Smooth muscle cell of the brain vasculature (primary cell): ENCODE results near the gene ADGRG1.
A peak's percentile ranks its signal among the peaks of the same experiment; 100 is the strongest.
"Not testable (repeated sequence)": the region's sequence is repeated elsewhere in the genome, so short reads cannot be mapped to it uniquely, and the experiment has no call there.

Experiments
- DNase-seq: peaks from one replicate; pipeline ENCODE4 v3.0.0-alpha.2; 2012; ENCODE audit warnings: low read depth, low spot score

The ADGRG1 gene

GRCh38 chr16:57628008-57628781 lies at the start of gene ADGRG1:
ADGRG1 (plus strand) TSS chr16:57628630; CDS start chr16:57650288, 21,658 bp downstream.
- peak; percentile 84 for DNase-seq

DNA sequence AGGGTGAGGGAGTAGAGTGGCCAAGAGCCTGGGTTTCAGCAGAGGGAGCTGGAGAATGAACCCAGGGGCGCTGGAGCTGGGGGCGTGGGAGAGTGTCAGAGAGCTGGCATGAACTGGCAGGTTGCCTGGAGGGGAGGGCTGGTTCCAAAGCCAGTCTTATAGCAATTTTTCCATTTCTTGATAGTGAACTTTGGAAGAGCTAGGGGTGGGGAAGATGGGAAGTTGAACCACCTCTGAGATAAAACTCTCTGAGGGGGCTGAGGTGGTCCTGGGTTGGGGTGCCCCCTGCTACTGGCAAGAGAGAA lies 49.1 kb upstream of the ADGRG1 start:
- DNase-seq = no peak

DNA sequence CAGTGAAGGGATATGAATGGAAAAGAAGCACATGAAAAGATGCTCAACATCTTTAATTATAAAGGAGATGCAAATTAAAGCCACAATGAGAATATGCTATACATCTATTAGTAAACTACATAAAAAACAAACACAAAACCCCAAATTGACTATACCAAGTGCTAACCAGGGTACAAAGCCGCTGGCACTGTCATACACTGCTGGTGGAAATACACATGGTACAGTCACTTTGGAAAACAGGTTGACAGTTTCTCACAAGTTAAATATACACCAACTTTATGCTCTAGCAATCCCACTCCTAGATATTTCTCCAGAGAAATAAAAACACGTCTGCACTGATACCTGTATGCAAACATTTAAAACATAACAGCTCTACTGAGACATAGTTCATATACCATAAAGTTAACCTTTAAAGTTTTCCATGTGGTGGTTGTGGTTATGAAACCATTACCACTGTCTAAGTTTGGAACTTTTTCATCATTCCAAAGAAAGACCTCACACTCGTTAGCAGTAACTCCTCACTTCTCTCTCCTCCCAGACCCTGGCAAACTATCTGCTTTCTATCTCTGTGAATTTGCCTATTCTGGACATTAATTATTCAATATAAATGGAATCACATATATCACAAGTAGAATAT lies 43.3 kb upstream of the ADGRG1 start:
- no peak for DNase-seq

DNA sequence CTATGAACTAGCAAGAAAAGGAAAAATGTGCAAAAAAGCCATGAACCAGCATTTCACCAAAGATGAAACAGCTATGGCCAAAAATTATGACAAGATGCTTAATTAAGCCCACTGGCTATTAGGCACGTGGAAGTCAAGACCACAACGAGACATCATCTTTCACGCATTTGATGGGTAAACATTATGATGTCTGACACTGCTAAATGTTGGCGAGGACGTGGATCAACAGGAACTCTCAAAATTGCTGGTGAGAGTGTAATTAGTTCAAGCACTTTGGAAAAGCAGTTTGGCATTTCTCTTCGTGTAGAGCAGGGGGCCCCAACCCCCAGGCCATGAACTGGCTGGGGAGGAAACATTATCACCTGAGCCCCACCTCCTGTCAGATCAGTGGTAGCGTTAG lies 39.6 kb upstream of the ADGRG1 start:
- no peak for DNase-seq

DNA sequence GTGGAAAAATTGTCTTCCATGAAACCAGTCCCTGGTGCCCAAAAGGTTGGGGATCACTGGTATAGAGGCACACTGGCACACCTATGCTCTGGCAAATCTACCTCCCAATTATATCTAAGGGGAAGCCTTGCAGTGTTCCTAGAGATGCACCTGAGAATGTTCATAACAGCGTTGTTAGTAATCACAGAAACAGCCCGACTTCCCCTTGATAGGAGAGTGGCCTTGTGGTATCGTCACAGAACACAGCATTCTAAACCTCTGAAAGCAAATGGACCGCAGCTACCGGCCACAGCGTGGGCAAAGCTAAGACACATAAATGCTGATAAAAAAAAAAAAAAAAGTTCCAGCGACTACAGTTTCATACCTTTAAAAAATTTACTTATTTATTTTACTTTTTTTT lies 39.1 kb upstream of the ADGRG1 start:
- no peak for DNase-seq

DNA sequence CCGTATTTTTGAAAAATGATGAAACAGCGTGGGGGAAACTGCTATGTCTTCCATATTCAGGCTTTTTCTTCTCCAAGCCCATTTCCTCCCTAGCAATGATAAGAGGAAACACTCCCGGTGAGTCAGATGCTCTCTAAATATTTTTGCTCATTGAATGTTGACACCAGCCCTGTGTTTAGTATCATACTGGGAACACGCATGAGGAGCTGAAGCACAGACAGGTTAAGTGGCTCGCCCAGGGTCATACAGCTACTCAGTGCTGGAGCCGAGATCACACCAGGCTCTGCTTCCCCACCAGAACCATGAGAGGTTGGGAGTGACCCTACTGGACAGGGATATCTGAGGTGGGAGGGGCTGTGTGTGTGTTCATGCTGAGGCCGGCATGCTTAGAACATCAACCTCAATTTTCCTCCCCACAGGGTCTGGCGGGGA lies 37.8 kb upstream of the ADGRG1 start:
- DNase-seq = no peak

DNA sequence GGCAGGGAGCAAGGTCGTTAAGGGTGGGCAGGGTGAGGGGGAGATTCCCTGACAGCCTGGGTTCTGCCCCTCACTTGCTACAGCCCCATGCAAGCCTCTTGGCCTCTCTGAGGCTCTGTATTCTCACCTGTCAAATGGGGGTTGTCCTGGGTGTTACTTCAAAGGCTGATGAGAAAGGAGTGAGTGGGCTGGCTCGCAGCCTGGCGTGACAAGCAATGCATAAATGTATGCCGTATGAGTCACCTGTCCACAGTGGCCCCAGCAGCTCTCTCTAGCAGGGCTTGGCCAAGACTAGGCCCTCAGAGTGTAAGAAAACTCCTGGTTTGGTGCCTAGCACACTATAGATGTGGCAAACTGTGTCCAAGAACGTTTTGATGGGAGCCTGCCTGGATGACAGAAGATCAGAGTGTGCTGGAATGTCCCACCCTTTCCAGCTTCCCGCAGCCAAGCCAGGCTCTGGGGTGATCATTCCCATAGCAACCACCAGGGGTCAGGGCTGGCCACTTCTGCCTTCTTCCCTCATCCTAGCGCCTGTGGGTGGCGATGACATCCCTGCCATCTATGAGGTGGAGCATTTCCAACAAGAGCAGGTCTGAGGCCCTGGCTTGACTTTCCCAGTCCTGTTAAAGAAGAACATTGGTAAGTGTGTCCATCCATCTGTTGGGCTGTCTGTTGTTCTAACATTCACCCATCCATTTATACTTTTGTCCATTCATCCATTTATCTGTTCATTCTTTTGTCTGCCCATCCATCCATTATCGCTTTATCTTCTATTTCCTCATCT lies 37.2 kb upstream of the ADGRG1 start:
- DNase-seq = no peak

- no peak for DNase-seq
These were observed 36.5 kb upstream of the ADGRG1 start for GRCh38 chr16:57591870-57592485.

- DNase-seq = no peak
These were observed 35.8 kb upstream of the ADGRG1 start for GRCh38 chr16:57592591-57593003.

DNA sequence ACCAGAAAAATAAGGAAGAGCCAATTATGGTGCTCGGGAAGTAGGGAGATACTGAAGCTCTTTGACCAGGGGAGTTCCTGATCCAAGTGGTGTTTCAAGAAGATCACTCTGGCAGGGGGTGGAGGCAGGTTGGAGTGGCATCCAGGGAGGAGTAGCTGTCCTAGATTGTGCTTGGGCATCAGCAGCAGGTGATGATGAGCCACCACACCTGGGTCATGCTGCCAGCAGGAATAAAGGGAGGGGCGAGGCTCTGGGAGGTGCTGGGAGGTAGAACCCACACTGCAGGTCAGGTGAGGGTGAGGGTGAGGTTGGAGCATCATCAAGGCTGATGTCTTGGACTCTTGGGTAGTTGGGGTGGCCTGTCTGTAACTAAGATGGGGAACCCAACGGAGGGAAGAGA lies 35.4 kb upstream of the ADGRG1 start:
- no peak for DNase-seq

DNA sequence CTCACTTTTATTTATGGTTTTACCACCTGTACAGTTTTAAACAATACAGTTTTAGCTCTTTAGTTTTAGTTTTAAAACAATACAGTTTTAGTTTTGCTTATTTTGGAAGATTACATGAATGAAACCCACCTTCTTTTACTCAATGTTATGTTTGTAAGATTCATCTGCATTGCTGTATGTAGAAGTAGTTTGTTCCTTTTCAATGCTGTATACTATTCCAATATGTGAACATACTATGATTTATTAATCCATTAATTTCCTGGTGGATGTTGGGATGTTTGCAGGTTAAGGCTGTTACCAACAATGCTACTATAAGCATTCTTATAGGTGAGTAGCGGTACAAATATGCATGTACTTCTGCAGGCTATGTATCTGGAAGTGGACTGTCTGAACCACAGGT lies 34.4 kb upstream of the ADGRG1 start:
- no peak for DNase-seq

- no peak for DNase-seq
These were observed 33.8 kb upstream of the ADGRG1 start for GRCh38 chr16:57594531-57595031.

GRCh38 chr16:57596234-57596633 lies 32.2 kb upstream of the ADGRG1 start:
- not testable (repeated sequence) for DNase-seq

GRCh38 chr16:57598437-57598836 lies 30.0 kb upstream of the ADGRG1 start:
- DNase-seq = no peak

DNA sequence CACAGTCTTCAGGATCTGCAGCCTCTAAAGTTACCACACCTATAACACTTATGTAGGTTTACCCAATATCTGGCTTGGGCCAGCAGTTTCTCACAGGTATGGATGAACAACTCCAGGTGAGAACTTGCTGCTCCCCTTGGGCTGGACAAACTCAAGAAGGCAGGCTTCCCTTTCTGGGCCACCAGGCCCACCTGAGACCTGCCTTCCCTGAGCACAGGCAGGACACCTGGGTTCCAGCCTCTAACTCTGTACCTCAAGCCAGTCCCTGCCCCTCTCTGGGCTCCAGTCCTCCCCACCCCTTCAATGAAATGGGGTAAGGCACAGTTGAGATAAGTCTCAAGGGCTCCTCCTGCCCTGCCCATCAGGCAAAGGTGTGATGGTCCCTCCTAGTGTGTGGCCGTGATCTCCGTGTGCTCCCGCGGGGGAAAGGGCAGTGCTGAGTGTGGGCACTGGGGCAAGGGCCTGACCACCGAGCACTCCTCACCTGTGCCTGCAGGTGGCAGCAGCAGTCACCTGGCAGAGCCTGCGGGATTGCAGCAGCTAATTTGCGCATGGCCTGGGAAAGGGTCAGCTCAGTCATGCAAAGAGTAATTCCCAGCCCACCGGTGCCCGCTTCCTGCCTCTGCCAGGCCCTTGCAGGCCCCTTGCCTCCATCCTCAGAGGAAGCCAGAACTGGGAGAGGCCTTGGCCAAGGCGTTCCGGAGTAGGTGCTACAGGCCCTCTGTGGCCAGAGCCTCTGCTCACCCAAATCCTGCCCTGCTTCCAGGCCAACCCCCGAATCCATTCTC lies 28.2 kb upstream of the ADGRG1 start:
- no peak for DNase-seq

GRCh38 chr16:57600952-57601580 lies 27.4 kb upstream of the ADGRG1 start:
- no peak for DNase-seq

GRCh38 chr16:57601801-57602478 lies 26.5 kb upstream of the ADGRG1 start:
- no peak for DNase-seq

DNA sequence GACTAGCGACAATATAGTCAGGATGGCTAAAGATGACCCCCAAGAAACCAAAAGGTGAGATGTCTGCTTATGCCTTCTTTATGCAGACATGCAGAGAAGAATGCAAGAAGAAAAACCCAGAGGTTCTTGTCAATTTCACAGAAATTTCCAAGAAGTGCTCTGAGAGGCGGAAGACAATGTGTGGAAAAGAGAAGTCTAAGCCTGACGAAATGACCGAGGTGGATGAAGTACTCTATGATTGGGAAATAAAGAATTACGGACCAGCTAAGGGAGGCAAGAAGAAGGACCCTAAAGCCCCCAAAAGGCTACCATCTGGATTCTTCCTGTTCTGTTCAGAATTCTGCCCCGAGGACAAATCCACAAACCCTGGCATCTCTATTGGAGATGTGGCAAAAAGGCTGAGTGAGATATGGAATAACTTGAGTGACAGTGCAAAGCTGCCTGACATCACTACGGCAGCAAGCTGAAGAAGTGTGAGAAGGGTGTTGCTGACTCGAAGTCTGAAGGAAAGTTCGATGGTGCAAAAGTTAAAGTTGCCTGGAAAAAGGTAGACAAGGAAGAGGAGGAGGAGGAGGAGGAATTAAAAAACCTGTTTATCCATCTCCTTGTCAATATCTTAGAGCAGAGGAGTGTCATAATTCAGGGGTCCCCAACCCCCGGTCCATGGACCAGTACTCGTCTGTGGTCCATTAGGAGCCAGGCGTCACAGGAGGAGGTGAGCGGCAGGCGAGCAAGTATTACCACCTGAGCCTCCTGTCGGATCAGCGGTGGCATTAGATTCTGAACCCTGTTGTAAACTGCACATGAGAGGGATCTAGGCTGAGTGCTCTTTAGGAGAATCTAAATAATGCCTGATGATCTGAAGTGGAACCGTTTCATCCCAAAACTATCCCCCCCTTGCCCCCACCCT lies 25.1 kb upstream of the ADGRG1 start:
- DNase-seq = no peak

GRCh38 chr16:57604177-57604576 lies 24.3 kb upstream of the ADGRG1 start:
- no peak for DNase-seq
